DND-41 (cell line): ENCODE measurements around the gene MTHFD1.

Experiments
- CTCF ChIP-seq: IDR thresholded peaks from 2 replicates; pipeline ENCODE4 v1.5.1; 2012; ENCODE audit warnings: borderline replicate concordance, low read length, moderate library complexity, mild to moderate bottlenecking; ENCODE audit not compliant: poor library complexity, severe bottlenecking; ENCODE audit errors: extremely low read depth
- EZH2 ChIP-seq: IDR thresholded peaks from 3 replicates; pipeline ENCODE4 v1.6.1; 2012; ENCODE audit warnings: borderline replicate concordance, low read depth, mild to moderate bottlenecking, moderate library complexity, low read length, inconsistent platforms; ENCODE audit not compliant: severe bottlenecking

- TF ChIP-seq CTCF (no peak), EZH2 (no peak)
Observed at GRCh38 chr14:64504897-64505794, 117.0 kb downstream of the MTHFD1 start.
